ENCODE results near the gene BST1.

GRCh38 chr4:15765910-15766697, 63.2 kb downstream of the BST1 start:
- TF ChIP-seq CTCF (IDR thresholded peaks at IDR 0.05; ENCODE audit: insufficient read depth, low read length, poor library complexity, severe bottlenecking) (no peak), EZH2phosphoT487 (conservative IDR thresholded peaks at IDR 0.05; ENCODE audit: low read length) (no peak)
